ENCODE measurements around the gene SHCBP1L. TPM values are rescaled to one million over a fixed set of nuclear protein-coding genes. Genes with fewer than 3 reads are reported as not detected.

SHCBP1L gene
- polyA plus RNA-seq, 1 experiment, result not detected

DNA sequence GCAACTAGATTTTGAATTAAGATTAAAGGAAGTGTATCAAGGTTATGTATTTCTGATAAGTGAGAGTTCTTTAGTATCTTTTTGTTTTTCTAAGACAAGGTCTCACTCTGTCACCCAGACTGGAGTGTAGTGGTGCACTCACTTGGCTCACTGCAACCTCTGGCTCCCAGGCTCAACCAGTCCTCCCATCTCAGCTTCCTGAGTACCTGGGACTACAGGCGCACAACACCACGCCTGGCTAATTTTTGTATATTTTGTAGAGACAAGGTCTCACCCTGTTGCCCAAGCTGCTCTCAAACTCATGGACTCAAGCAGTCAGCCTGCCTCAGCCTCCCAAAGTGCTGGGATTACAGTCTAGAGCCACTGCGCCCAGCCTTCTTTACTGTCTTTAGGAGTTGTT lies 80.1 kb downstream of the SHCBP1L start:
- POLR2A ChIA-PET, result no interaction called here
- TF ChIP-seq, protein P1, sequence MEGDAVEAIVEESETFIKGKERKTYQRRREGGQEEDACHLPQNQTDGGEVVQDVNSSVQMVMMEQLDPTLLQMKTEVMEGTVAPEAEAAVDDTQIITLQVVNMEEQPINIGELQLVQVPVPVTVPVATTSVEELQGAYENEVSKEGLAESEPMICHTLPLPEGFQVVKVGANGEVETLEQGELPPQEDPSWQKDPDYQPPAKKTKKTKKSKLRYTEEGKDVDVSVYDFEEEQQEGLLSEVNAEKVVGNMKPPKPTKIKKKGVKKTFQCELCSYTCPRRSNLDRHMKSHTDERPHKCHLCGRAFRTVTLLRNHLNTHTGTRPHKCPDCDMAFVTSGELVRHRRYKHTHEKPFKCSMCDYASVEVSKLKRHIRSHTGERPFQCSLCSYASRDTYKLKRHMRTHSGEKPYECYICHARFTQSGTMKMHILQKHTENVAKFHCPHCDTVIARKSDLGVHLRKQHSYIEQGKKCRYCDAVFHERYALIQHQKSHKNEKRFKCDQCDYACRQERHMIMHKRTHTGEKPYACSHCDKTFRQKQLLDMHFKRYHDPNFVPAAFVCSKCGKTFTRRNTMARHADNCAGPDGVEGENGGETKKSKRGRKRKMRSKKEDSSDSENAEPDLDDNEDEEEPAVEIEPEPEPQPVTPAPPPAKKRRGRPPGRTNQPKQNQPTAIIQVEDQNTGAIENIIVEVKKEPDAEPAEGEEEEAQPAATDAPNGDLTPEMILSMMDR (IDR thresholded peaks at IDR 0.05; ENCODE audit: low read depth, low read length), result no peak
- H3K4me3 ChIP-seq (ENCODE audit: low read depth, low read length), result no peak overlapping the region
- no peak for DNase-seq (ENCODE audit: low read depth, low spot score)
- CTCF ChIA-PET, result interaction anchor here (1.5 kb wide), 1 partner anchor 362 kb away, joined by 3 read pairs; no protein-coding TSS in a partner anchor
- H3K27ac ChIP-seq (ENCODE audit: low read depth, low read length), result no peak overlapping the region
- H3K27me3 ChIP-seq (ENCODE audit: control insufficient read depth, insufficient read depth, low read length), result no peaks in the 10 kb centered on the region
- no peaks in the 10 kb centered on the region for H3K9me3 ChIP-seq (ENCODE audit: control insufficient read depth, insufficient read depth, low read length)

- Histone ChIP-seq H3K27ac (ENCODE audit: low read depth, low read length) (no peak overlapping the region), H3K9me3 (ENCODE audit: control insufficient read depth, insufficient read depth, low read length) (no peaks in the 10 kb centered on the region), H3K27me3 (ENCODE audit: control insufficient read depth, insufficient read depth, low read length) (no peaks in the 10 kb centered on the region), H3K4me3 (ENCODE audit: low read depth, low read length) (no peak overlapping the region)
- POLR2A ChIA-PET, result no interaction called here
- DNase-seq (ENCODE audit: low read depth, low spot score), result no peak
- CTCF ChIA-PET, result no interaction called here
- TF ChIP-seq, protein P1 (IDR thresholded peaks at IDR 0.05; ENCODE audit: low read depth, low read length), result no peak
Observed at GRCh38 chr1:182869241-182869666, 83.7 kb downstream of the SHCBP1L start.

GRCh38 chr1:182867861-182868260 lies 85.1 kb downstream of the SHCBP1L start:
- no peaks in the 10 kb centered on the region for H3K27me3 ChIP-seq (ENCODE audit: control insufficient read depth, insufficient read depth, low read length)
- DNase-seq (ENCODE audit: low read depth, low spot score), result no peak
- no peak overlapping the region for H3K4me3 ChIP-seq (ENCODE audit: low read depth, low read length)
- TF ChIP-seq, protein P1 (IDR thresholded peaks at IDR 0.05; ENCODE audit: low read depth, low read length), result no peak
- no peaks in the 10 kb centered on the region for H3K9me3 ChIP-seq (ENCODE audit: control insufficient read depth, insufficient read depth, low read length)
- ChIA-PET POLR2A (no interaction called here), CTCF (no interaction called here)
- H3K27ac ChIP-seq (ENCODE audit: low read depth, low read length), result no peak overlapping the region

DNA sequence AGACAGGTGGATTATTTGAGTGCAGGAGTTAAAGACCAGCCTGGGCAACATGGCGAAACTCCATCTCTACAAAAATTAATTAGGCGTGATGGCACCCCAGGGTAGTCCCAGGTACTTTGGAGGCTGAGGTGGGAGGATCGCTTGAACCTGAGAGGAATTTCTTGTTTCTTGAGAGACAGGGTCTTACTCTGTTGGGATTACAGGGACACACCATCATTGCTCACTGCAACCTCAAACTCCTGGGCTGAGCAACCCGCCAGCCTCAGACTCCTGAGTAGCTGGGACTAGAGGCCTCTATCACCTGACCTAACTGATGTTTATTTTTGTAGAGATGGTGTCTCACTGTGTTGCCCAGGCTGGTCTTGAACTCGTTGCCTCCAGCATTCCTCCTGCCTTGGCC lies 89.0 kb downstream of the SHCBP1L start:
- no peaks in the 10 kb centered on the region for H3K27me3 ChIP-seq (ENCODE audit: control insufficient read depth, insufficient read depth, low read length)
- DNase-seq (ENCODE audit: low read depth, low spot score), result no peak
- TF ChIP-seq, protein P1 (IDR thresholded peaks at IDR 0.05; ENCODE audit: low read depth, low read length), result no peak
- H3K4me3 ChIP-seq (ENCODE audit: low read depth, low read length), result no peak overlapping the region
- CTCF ChIA-PET, result no interaction called here
- no peaks in the 10 kb centered on the region for H3K9me3 ChIP-seq (ENCODE audit: control insufficient read depth, insufficient read depth, low read length)
- no peak overlapping the region for H3K27ac ChIP-seq (ENCODE audit: low read depth, low read length)
- POLR2A ChIA-PET, result no interaction called here

DNA sequence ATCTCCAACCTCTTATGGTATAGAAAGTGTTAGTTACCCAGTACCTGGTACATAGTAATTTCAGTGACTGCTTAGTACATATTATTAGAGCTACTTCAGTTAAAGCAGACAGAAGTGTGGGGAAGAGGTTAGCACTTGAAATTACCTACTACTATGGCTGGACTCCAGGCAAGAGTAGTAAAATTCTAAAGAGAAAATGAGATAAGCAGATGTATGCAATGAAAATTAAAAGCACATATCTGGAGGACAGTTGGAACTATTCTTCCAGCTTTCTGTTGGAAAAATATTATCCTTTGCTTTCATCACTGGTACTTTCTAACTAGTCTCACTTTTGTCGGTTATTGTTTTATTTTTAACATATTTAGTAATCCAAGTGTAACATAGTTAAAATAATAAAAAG lies 90.1 kb downstream of the SHCBP1L start:
- CTCF ChIA-PET, result no interaction called here
- H3K4me3 ChIP-seq (ENCODE audit: low read depth, low read length), result no peak overlapping the region
- TF ChIP-seq, protein P1 (IDR thresholded peaks at IDR 0.05; ENCODE audit: low read depth, low read length), result no peak
- POLR2A ChIA-PET, result no interaction called here
- H3K9me3 ChIP-seq (ENCODE audit: control insufficient read depth, insufficient read depth, low read length), result no peaks in the 10 kb centered on the region
- H3K27ac ChIP-seq (ENCODE audit: low read depth, low read length), result no peak overlapping the region
- no peak for DNase-seq (ENCODE audit: low read depth, low spot score)
- no peaks in the 10 kb centered on the region for H3K27me3 ChIP-seq (ENCODE audit: control insufficient read depth, insufficient read depth, low read length)
